GM18867 (cell line): ENCODE measurements around the gene TCTN2.
A peak's percentile ranks its signal among the peaks of the same experiment; 100 is the strongest.

Source experiments
- ATAC-seq: cut with Tn5 transposase; IDR thresholded peaks from one replicate; pipeline ENCODE4 v1.9.1; 2021; ENCODE audit warnings: mild to moderate bottlenecking, moderate library complexity; ENCODE audit not compliant: unreplicated experiment

The TCTN2 gene

GRCh38 chr12:123670882-123671728 is at the start of gene TCTN2:
TCTN2 (plus strand) TSS chr12:123671113; CDS start chr12:123671241, 128 bp downstream.
- ATAC-seq, result peak; percentile 99

GRCh38 chr12:123621619-123622530 is 49.0 kb upstream of the TCTN2 start:
- ATAC-seq, result no peak

- peak; percentile 93 for ATAC-seq
These were observed 37.4 kb upstream of the TCTN2 start, which contains the start of the genes EIF2B1 and GTF2H3 for GRCh38 chr12:123633379-123634141. EIF2B1 (minus strand) TSS chr12:123633686; CDS start chr12:123633557, 129 bp downstream. GTF2H3 (plus strand) TSS chr12:123633829; CDS start chr12:123633860, 31 bp downstream.

GRCh38 chr12:123634142-123634561 is 36.8 kb upstream of the TCTN2 start:
- no peak for ATAC-seq

- ATAC-seq, result no peak
These were observed 27.0 kb upstream of the TCTN2 start for GRCh38 chr12:123643911-123644310.

GRCh38 chr12:123645380-123645779 is 25.5 kb upstream of the TCTN2 start:
- ATAC-seq, result no peak

- no peak for ATAC-seq
These were observed 25.0 kb upstream of the TCTN2 start for GRCh38 chr12:123645878-123646277.

GRCh38 chr12:123648401-123648800 is 22.5 kb upstream of the TCTN2 start:
- no peak for ATAC-seq

GRCh38 chr12:123654129-123654701 is 16.7 kb upstream of the TCTN2 start:
- ATAC-seq, result no peak

- peak; percentile 92 for ATAC-seq
These were observed 15.5 kb upstream of the TCTN2 start for GRCh38 chr12:123655420-123655819.

- ATAC-seq, result no peak
These were observed 14.5 kb upstream of the TCTN2 start for GRCh38 chr12:123656392-123656791.

- ATAC-seq, result no peak
These were observed 13.7 kb upstream of the TCTN2 start for GRCh38 chr12:123657211-123657610.

- ATAC-seq, result no peak
These were observed 10.8 kb upstream of the TCTN2 start for GRCh38 chr12:123659996-123660727.

GRCh38 chr12:123667771-123668170 is 3.1 kb upstream of the TCTN2 start:
- ATAC-seq, result no peak

GRCh38 chr12:123671876-123672275 is 963 bp downstream of the TCTN2 start:
- no peak for ATAC-seq

- ATAC-seq, result no peak
These were observed 4.5 kb downstream of the TCTN2 start for GRCh38 chr12:123675436-123675835.

GRCh38 chr12:123676616-123677320 is 5.9 kb downstream of the TCTN2 start:
- ATAC-seq, result no peak

- ATAC-seq, result no peak
These were observed 8.1 kb downstream of the TCTN2 start for GRCh38 chr12:123678981-123679380.

GRCh38 chr12:123681605-123682004 is 10.7 kb downstream of the TCTN2 start:
- ATAC-seq, result no peak
